ENCODE data around the gene TRIM31.

Gene TRIM31

GRCh38 chr6:30113003-30113759 lies at the start of gene TRIM31:
TRIM31 (minus strand) TSS chr6:30113090; CDS start chr6:30112805, 285 bp downstream.
- no peak for DNase-seq

GRCh38 chr6:30162265-30163089 lies 49.6 kb upstream of the TRIM31 start:
- no peak for DNase-seq

- DNase-seq: no peak
These were observed 48.1 kb upstream of the TRIM31 start, which contains the start of gene TRIM10 for GRCh38 chr6:30160785-30161531. TRIM10 (minus strand) TSS chr6:30161211; CDS start chr6:30160858, 353 bp downstream.

DNA sequence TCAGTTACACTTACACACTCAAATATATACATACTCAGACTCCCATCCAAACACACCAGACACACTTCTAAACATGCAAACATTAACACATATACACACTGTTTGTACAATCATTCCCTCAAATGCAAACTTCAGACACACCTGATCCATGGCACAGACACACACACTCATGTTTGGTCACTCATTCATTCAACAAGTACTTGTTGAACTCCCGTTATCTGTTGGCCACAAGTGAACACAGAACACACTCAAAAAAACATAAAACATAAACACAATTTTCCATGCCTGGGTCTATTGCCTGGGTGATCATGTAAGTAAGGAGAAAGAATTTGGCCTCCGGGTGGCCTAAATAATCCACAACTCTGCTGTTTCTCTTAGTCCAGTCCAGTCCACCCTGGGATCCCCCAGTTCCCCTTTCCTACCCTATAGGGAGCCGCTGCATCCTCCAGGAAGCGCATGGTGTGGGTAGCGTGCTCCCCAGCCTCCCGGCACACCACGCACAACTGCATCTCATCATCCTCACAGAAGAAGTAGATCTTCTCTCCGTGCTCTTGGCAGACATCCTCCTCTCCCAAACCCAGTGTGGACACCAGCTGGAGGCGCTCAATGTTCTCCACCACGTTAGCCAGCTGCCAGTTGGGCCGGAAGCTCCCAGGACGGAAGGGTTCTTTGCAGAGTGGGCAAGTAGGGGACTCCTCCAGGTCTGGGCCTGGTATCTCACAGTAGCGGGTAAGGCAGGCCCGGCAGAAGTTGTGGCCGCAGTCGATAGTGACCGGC lies 47.3 kb upstream of the TRIM31 start:
- DNase-seq: no peak

GRCh38 chr6:30158475-30159040 lies 45.7 kb upstream of the TRIM31 start:
- no peak for DNase-seq

- no peak for DNase-seq
These were observed 45.1 kb upstream of the TRIM31 start for GRCh38 chr6:30157999-30158398.

DNA sequence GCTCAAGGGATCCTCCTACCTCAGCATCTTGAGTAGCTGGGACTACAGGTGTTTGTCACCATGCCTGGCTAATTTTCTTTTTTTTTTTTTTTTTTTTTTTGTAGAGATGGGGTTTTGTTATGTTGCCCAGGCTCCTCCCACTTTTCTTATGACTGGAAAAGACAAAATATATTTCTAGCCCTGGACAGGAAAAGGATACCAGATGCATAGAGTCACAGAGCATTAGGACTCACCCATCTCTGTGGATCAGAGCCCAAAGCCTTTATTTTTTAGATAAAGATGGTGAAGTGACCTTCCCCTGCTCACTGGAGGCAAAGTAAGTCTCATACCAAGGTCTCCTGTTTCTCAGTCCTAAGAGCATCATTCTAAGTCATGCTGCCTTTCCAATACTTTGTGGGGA lies 44.7 kb upstream of the TRIM31 start:
- DNase-seq: no peak

GRCh38 chr6:30156774-30157173 lies 43.9 kb upstream of the TRIM31 start:
- no peak for DNase-seq

DNA sequence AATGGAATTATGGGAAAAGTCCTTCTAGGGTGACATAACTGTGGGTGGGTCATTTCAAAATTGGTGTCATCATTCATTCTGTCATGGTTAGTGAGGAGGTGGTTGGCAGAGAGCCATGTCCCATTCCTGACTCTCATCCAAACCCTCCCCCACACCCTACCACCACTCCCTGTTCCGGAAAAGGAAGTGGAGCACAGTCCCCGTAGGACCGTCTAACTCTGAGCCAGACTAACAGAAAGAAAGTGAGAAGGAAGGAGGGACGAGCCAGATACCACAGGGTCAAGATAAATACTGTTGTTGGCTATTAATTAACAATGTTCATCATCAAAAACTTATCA lies 43.3 kb upstream of the TRIM31 start:
- no peak for DNase-seq

GRCh38 chr6:30155520-30156261 lies 42.8 kb upstream of the TRIM31 start:
- no peak for DNase-seq

DNA sequence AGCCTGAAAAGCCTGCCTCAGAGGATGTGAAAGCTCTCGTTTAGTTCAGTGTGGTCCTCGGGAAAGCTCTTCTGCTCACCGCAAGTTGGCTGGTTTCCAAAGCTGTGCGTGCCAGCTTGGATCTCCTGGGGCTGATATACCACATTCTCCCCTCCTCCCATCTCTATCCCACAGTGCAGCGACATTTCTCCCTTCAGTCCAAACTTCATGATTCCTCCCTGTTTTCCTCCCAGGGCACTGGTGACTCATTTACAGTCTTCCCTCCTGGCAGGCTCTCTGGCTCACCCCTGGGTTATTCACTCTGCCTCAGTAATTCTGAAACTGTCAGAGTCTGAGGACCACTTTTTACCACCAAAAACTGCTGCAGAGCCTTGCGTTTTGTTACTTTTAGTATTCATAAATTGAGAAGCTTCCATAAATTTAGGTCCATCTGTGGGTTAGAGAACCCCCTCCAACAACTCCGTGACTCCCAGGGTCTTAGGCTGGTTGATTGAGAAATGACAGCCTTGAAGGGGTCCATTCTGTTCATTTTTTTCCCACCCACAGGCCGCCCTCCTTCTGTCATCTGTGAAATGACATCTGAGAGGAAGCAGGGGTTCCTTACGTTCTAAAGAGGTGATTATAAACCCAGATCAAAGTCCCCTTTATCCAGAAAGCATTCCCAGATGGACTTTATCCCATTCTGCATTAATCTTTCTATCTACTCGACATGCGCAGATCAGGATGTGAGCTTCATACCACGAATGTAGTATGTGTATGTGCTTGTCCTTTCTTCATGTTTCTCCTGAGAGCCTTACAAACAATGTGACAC lies 42.0 kb upstream of the TRIM31 start:
- no peak for DNase-seq

DNA sequence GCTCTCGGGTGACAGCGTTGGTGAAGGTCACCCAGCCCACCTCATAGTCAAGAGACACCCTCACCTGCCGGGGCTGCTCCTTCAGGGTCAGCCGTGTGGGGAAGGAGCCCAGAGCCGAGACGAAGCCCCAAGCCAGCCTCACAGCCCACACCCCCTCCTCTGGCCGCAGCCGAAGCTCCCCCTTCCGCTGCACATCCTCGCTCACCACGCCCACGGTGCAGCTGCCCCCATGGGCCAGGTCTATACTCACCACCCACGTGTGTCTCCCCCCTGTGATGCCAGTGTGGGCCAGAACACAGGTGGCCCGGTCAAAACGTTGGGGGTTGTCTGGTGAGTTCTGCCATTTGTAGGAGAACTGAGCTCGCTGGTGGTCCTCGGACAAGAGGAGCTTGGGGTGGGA lies 41.2 kb upstream of the TRIM31 start:
- DNase-seq: no peak

GRCh38 chr6:30152910-30153610 lies 40.2 kb upstream of the TRIM31 start:
- no peak for DNase-seq

- no peak for DNase-seq
These were observed 39.3 kb upstream of the TRIM31 start for GRCh38 chr6:30152016-30152673.

DNA sequence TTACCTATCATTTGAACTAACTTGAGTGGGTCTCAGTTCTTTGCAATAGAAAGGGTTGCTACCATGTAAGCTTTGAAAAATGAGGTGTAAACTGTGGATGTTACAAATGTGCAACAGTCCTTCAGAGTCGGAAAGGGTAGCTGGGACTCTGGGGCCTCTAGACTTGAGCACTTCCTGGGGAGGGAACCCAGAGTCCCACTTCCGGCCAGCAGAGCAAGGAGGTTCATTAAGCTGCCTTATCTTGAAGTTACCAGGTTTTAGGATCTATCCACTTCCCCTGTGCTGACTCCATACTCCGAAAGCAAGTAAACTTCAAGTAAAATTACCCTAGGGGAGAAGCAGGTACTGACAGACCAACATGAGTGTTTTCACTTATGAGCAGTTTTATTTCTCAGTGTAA lies 38.7 kb upstream of the TRIM31 start:
- DNase-seq: no peak

DNA sequence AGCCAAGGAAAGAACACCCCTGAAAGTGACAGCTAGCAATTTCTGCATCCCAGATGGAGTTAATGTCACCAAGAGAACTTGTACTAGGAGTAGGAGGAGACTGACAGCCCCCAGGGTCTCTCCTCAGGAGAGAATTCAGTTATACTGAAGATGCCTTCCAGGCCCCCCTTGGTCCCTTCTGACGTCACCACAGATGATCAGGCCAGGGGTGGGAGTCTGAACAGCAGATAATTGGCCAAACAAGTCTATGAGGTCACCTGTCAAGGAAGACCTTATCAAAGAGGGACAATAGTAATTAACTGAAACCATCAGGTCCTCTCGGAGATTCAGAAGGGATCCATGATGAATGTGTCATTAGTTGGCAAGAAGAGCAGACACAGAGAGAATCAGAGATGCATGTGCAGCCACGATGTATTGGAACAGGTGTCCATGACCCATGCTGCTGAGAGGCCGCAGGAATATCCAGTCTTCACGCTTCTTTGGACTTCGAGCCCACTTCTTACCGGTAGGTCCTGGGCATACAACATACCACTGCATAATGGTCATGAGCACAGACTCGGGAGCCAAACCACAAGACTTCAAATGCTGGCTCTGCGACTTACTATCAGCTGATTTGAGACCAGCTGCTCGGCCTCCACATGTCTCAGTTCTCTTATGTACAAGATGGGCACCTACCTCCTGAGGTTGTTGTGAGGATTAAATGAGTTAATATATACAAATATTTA lies 37.9 kb upstream of the TRIM31 start:
- no peak for DNase-seq

- no peak for DNase-seq
These were observed 37.1 kb upstream of the TRIM31 start for GRCh38 chr6:30149858-30150550.

DNA sequence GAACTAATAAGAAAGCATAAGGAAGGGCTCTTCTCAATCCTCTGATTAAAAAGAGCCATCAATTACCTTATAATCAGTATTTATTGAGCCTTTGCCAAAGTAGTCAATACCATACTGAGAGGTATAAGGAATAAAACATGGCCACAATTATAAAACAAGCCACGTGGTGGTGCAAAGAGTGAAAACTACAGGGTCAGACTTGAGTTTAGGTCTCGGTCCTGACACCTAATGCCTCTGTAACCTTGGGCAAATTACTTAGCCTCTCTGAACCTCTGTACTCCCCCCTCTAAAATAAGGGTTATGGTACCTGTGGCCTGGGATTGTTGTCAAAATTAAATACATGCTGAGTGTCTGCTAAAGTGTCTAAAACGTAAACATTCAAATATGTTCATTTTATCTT lies 36.3 kb upstream of the TRIM31 start:
- DNase-seq: no peak
